ENCODE data around the gene PRKAR1A. TPM values are rescaled to one million over a fixed set of nuclear protein-coding genes. Genes with fewer than 3 reads are reported as not detected.

Gene PRKAR1A
- total RNA-seq, 1 donor from 2014 or later, result 226 TPM

GRCh38 chr17:68533887-68534694, 21.9 kb downstream of the PRKAR1A start:
- DNase-seq (ENCODE audit: low read depth) (peak; percentile 31), FAIRE-seq (no peak)
- no peak for TF ChIP-seq CTCF (IDR thresholded peaks at IDR 0.05; ENCODE audit: insufficient read depth, low read length, severe bottlenecking)
- no peaks in the 10 kb centered on the region for H3K27me3 ChIP-seq (ENCODE audit: control insufficient read depth, insufficient read depth, low read length)
- H3K36me3 ChIP-seq (ENCODE audit: control insufficient read depth, insufficient read depth, low read length), result peaks cover 4% of the 10 kb centered on the region
- no peak overlapping the region for H3K4me3 ChIP-seq (ENCODE audit: low read depth, low read length)

DNA sequence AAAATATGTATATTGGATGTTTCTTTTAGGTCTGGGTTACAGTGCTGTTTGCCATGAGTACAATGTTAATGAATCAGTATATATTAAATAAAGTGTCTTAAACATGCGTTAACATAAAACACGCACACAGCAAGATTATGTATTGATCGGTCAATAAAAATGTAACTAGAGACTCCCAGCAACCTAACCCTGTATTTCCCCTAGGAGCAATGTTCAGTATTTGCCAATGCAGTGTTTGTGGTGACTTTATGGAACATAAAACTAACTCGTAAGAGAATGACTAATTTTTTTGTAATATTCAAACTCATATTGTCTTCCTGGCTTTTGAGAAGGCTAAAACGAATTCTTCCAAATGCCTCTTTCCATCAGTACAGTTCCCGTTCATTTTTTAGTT, 22.5 kb downstream of the PRKAR1A start:
- DNase-seq (ENCODE audit: low read depth), result no peak
- H3K27me3 ChIP-seq (ENCODE audit: control insufficient read depth, insufficient read depth, low read length), result no peaks in the 10 kb centered on the region
- no peak for FAIRE-seq
- H3K4me3 ChIP-seq (ENCODE audit: low read depth, low read length), result no peak overlapping the region
- peaks cover 4% of the 10 kb centered on the region for H3K36me3 ChIP-seq (ENCODE audit: control insufficient read depth, insufficient read depth, low read length)
- no peak for TF ChIP-seq CTCF (IDR thresholded peaks at IDR 0.05; ENCODE audit: insufficient read depth, low read length, severe bottlenecking)

DNA sequence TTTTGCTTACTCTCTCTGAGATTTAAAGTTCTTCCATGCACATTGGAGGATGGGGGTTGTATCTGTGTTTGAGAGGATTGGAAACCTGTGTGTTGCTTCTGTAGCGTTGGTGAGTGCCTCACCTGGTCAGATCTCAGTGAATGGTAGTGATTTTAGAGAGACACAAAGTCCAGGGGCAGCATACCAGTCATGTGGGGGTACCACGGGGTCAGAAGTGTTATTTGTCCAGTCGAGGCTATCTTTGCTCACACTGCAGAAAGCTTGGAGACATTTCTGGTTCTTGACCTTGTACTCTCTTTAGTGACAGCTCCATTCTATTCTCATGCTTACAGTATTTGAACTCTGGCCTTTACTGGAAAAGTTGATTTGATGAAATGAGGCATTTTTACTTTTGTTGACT, 23.7 kb downstream of the PRKAR1A start:
- Histone ChIP-seq H3K36me3 (ENCODE audit: control insufficient read depth, insufficient read depth, low read length) (peaks cover 6% of the 10 kb centered on the region), H3K27me3 (ENCODE audit: control insufficient read depth, insufficient read depth, low read length) (no peaks in the 10 kb centered on the region), H3K4me3 (ENCODE audit: low read depth, low read length) (no peak overlapping the region)
- FAIRE-seq (no peak), DNase-seq (ENCODE audit: low read depth) (no peak)
- TF ChIP-seq CTCF (IDR thresholded peaks at IDR 0.05; ENCODE audit: insufficient read depth, low read length, severe bottlenecking), result no peak

DNA sequence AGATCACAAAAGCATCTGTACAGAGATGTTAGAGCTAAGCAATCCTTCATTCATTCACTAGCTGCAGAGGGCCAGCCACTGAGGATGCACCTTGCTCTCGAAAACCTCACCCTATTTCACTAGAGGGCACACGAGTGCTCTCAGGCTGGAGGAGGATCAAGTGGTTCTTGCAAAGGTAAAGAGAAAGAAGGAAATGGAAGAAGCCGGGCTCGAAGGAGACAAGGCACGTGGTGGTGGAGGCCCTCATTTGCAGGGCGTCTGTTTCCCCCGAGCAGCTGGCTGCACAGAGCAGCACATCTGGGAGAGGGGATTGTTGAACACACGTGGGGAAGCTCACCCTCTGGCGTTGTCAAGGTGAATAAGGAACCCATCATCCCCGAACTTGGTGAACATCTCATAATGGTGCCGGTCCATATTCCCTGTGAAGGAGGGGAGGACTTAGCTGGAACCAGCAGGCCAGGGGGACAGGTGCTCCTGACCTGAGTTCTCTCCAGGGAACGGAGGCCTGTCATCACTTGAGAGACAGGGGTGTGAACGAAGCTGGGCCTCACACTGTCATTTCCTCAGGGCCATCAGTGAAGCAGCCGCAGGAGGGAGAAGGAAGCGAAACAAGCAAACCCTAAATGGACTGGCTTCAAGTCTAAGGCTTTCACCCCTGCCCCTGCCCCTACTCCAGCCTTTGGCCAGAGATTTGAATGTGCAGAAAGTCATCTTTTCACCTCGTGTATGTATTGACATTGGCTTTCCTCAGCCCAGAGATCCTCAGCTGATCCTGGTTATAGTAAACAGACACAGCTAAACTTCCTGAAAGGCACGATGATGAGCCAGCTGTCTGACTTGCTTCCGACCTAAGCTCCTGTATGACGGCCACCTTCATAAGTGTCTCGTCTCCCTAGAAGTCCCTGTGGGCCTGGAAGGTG, 27.6 kb downstream of the PRKAR1A start:
- no peak for FAIRE-seq
- H3K4me3 ChIP-seq (ENCODE audit: low read depth, low read length), result no peak overlapping the region
- peak; percentile 47 for DNase-seq (ENCODE audit: low read depth)
- no peaks in the 10 kb centered on the region for H3K27me3 ChIP-seq (ENCODE audit: control insufficient read depth, insufficient read depth, low read length)
- peaks cover 6% of the 10 kb centered on the region for H3K36me3 ChIP-seq (ENCODE audit: control insufficient read depth, insufficient read depth, low read length)
- TF ChIP-seq CTCF (IDR thresholded peaks at IDR 0.05; ENCODE audit: insufficient read depth, low read length, severe bottlenecking), result peak; percentile 61

- Histone ChIP-seq H3K36me3 (ENCODE audit: control insufficient read depth, insufficient read depth, low read length) (peaks cover 6% of the 10 kb centered on the region), H3K27me3 (ENCODE audit: control insufficient read depth, insufficient read depth, low read length) (no peaks in the 10 kb centered on the region), H3K4me3 (ENCODE audit: low read depth, low read length) (no peak overlapping the region)
- DNase-seq (ENCODE audit: low read depth) (no peak), FAIRE-seq (no peak)
- TF ChIP-seq CTCF (IDR thresholded peaks at IDR 0.05; ENCODE audit: insufficient read depth, low read length, severe bottlenecking), result no peak
These were observed 28.8 kb downstream of the PRKAR1A start for GRCh38 chr17:68540981-68541380.
